GM18870 (cell line): ENCODE results near the gene IRAG1.
A peak's percentile ranks its signal among the peaks of the same experiment; 100 is the strongest.

ENCODE experiments used
- ATAC-seq: cut with Tn5 transposase; IDR thresholded peaks from one replicate; pipeline ENCODE4 v1.9.1; 2021; ENCODE audit warnings: moderate library complexity; ENCODE audit not compliant: unreplicated experiment

The IRAG1 gene

DNA sequence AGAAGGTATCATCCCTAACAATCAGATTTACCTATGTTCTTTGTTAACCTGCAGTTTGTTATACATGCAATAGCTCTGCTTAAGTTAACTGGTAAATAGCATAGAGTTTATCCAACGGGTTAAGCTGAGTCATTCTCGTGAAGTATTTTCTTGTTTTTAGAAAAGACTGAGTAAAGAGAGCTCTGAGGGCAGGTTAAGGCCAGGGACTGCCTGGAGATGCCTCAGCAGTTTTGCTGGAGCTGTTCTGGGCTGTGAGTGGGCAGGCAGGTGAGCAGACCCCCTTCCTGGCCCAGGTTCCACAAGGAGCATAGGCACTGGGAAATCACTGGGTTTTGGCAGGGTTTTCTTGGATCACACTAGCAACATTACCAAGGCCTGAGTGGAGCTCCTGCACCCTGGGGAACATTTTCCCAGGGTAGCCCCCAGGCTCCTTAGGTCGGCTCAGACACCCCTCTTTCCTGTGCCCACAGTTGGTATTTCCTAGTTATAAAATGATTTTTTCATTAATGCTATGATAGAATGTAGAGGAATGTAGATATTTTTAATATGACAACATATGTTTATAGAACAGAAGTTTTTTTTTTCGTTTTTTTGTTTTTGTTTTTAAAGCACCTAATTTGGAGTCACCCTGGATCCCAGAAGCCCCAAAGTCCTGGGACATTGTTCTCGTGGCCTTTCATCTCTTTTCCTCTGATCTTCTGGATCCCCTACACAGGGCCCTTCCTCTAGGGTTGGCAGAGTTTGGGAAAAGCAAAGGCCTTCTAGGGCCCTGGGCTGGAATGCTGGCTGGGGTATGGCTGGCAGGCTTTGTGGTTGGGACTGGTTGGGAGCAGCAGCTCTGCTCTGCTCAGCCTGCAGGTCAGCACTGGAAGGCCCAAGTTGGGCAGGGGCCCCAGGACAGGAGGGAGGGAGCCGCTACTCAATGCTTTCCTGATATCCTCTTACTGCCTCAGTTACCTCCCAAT lies 26.7 kb downstream of the IRAG1 start:
- no peak for ATAC-seq

DNA sequence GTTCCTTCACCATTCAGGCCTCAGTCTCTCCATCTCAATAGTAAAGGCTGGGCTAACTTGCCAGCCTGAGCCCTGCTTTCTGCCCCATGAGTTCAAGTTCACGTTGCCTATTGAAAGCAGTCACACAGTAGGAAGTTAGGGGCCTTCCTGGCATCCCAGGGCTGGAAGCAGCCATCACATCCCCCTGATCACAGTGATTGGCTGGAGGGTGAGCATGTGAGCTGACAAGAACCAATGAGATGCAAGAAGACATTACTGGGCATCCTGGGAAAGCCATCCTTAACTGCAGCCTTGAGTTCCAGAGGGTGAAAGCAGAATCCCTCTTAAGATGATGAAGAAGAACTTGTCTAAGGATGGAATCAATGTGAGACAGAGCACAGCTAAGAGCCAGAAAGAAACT lies 29.1 kb downstream of the IRAG1 start:
- no peak for ATAC-seq

DNA sequence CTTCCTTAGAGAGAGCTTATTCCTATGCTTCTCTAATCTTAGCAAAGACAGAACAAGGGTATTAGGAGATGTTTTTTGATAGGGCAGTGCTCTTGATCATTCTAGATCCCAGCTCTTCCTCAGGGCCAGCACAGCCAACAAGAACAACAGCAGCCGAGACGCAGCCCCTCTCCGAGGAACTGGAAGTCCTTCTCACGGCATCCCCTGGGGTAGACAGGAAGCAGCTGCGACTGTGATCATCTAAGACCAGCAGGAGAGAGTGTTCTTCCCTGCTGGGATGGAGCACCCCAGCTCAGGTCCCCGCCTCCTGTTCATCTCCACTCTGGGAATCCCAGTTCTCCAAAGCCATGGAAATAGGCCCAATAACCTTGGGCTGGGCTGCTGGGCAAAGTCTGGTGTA lies 29.6 kb downstream of the IRAG1 start:
- ATAC-seq = no peak

- no peak for ATAC-seq
Measured at GRCh38 chr11:10663365-10663764, 30.2 kb downstream of the IRAG1 start.

DNA sequence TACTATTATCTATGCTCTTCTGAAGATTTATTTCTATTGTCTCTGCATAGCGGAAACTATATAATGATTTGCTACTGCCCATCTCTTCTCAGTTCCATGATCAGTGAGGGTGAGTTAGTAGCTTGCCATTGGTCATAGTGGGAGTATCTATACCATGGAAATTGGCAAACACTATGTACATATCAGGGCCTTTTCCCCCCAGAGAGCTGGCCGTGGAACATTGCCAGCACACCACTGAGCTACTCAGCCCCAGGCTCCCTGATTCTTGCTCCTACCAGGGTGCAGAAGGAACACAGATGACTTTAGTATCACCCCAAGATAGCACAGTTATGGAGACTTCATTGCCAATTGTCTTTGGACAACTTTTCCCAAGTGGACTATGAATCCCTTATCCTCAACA lies 33.2 kb downstream of the IRAG1 start:
- no peak for ATAC-seq

GRCh38 chr11:10659339-10660216 lies 34.0 kb downstream of the IRAG1 start:
- no peak for ATAC-seq

DNA sequence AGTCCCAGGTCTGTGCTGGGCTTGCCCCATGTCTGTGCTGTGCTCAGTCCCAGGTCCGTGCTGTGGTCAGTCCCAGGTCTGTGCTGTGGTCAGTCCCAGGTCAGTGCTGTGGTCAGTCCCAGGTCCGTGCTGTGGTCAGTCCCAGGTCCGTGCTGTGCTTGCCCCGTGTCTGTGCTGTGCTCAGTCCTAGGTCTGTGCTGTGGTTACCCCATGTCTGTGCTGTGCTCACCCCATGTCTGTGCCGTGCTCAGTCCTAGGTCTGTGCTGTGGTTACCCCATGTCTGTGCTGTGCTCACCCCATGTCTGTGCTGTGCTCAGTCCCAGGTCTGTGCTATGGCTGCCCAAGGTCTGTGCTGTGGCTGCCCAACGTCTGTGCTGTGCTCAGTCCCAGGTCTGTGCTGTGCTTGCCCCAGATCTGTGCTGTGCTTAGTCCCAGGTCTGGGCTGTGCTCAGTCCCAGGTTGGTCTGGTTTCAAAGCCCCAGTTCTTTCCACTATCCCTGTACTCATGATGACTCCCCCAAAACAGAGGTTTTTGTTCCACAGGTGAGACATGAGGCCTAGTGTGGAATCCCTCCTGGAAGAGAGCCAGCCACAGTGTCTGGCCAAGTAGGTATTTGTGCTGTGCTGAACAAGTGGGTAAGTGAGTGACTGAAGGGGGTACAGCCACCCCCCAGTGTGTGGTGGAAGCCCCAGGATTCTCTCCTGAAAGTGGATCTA lies 34.8 kb downstream of the IRAG1 start:
- no peak for ATAC-seq

DNA sequence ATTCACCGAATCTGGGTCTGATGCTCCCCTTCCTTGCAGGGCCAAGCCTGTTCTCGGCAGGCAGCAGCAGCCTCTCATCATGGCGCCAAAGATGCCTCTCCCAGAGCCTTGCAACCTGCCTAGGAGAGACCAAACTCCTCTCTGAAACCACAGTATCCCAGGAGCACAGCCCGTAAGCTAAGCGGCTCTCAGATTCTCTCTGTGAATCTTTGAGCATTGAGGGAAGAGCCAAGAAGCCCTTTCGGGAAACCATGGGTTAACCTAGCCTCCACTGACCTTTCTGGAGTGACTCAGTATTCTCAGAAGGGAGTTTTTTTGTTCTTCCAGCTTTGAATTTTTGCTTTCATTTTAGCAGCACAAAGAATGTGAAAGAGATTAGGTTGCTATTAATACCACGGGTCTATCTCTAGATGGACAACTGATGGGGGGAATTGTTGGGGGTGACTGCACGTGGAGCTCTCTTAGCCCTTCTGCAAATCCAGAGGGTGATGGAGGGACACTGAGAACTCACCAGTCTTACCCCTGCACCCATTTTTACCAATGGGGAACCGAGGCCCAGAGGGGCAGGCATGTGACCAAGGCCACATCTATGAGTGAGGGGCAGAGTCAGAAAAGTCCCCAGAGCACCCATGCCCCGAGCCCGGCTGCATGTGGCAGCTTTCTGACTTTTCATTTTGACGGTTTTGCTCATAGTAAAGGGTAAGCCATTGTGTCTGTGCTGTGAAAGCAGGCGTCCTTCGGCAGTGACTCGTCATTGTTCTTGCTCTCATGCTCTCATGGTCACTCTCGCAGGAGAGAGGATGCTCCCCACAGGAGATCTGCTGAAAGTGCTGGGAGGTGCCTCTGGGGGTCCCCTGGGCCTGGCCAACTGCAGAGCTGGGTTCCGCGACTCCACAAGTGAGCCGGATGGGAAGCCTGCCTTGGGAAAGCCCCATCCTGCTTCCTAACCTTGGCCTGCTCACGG lies 36.0 kb downstream of the IRAG1 start:
- peak; percentile 62 for ATAC-seq

GRCh38 chr11:10655943-10656576 lies 37.5 kb downstream of the IRAG1 start:
- no peak for ATAC-seq

- ATAC-seq = no peak
Measured at GRCh38 chr11:10655227-10655626, 38.3 kb downstream of the IRAG1 start.

- no peak for ATAC-seq
Measured at GRCh38 chr11:10654811-10655150, 38.8 kb downstream of the IRAG1 start.

DNA sequence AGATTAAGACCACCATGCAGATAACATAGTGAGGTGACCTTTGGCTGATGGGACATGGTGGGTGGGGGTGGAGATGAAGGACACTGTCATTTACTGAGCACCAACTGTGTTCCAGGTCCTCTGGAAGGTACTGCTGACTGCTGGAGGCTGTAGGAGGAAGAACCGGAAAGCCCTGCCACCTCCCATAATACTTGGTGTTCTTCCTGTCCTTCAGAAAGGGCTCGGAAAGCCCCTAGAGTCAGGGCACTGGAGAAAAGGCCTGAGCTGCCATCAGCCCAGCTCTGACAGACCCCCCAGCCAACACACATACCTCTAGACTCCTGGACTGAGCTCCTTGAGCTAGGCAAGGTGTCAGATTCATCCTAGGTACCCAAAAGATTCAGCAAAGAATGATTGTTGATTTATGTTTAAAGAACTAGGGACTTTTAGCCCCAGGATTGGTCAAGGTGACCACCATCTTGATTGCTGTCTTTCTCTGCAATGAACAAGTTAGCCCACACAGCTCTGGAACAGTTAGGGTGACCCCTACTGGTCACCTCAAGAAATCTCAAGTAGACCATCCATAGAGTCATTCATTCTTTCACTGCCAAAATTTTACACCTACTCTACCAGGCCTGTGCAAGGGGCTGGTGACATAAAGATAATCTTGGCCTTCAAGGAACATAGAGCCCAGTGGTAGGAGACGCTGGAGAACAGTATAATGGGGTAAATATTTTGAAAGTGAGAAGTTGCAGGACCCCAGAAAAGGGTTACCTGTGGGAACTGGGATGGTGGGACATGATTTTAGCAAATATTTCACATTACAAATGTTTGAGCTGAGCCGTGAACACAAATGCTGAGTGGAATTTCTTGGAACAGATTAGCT lies 39.4 kb downstream of the IRAG1 start:
- peak; percentile 42 for ATAC-seq

GRCh38 chr11:10653261-10653660 lies 40.3 kb downstream of the IRAG1 start:
- ATAC-seq = no peak

DNA sequence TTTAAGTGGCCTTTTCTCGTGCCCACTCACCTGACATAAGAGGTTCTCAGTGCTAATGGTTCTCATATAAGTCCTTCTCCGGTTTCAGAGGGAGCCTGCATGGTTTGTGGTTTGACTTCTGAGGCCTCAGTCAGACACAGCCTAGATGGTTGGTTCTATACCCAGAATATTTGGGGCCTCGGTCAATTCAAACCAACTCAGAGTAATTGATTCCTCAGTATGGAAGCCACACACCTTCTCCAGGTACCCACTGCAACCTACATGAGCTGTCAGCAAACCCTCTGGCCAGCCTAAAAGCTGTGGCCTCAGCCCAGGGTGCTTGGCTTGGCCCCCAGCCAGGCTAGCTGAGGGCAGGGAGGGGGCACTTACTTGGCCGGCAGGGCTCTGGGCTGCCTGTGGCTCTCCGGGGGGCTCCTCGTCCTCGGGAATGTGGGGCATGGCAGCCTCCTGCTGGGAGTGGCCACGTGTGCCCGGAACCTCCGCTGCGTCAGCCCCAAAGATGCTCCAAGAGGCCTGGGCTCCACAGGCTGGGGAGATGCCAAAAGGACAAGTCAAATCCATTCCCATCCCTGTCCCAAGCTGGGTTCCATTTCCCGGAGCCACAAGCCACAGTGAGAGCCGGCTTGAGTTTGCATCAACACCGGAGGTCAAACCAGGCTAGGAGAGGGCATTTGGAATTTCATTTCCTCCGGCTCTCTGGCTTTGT lies 41.7 kb downstream of the IRAG1 start:
- no peak for ATAC-seq

GRCh38 chr11:10650630-10651029 lies 42.9 kb downstream of the IRAG1 start:
- no peak for ATAC-seq

GRCh38 chr11:10650166-10650565 lies 43.4 kb downstream of the IRAG1 start:
- no peak for ATAC-seq

DNA sequence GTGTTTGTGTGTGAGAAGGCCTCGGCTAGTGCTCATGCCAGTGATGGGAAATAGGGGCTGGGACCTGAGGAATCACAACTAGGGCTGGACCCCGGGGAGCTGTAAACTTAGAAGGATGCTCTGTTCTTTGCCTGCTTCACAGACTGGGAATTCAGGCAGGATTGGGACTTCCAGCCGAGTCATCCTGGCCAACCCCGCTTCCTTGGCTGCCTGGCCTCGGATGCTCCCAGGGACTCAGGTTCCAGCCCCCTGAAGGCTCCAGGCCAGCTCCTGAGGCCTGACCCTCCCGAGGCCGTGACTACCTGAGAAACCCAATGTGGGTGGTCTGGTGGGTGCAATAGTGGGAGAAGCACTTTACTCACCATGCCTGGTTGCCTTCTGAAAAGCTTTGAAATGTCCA lies 44.7 kb downstream of the IRAG1 start:
- ATAC-seq = no peak

- ATAC-seq = no peak
Measured at GRCh38 chr11:10646681-10647355, 46.7 kb downstream of the IRAG1 start.
